ENCODE results near the gene MDM2.
A peak's percentile ranks its signal among the peaks of the same experiment; 100 is the strongest.
"Not testable (repeated sequence)": the region's sequence is repeated elsewhere in the genome, so short reads cannot be mapped to it uniquely, and the experiment has no call there.

MDM2 gene

GRCh38 chr12:68835333-68835908 is 27.4 kb downstream of the MDM2 start:
- no peak for TF ChIP-seq CSRNP3 (CRISPR knock-in tag; IDR thresholded peaks at IDR 0.05)
- ATAC-seq, result peak; percentile 31

GRCh38 chr12:68837215-68837614 is 29.2 kb downstream of the MDM2 start:
- TF ChIP-seq ARNTL (CRISPR knock-in tag; IDR thresholded peaks at IDR 0.05; ENCODE audit: borderline replicate concordance, low read depth) (no peak), POU6F1 (CRISPR knock-in tag; IDR thresholded peaks at IDR 0.05; ENCODE audit: borderline replicate concordance, low read depth) (no peak), CSDC2 (CRISPR knock-in tag; IDR thresholded peaks at IDR 0.05) (no peak), PPARA (CRISPR knock-in tag; IDR thresholded peaks at IDR 0.05; ENCODE audit: borderline replicate concordance) (no peak)
- ATAC-seq, result no peak

GRCh38 chr12:68838046-68838886 is 30.3 kb downstream of the MDM2 start:
- ATAC-seq, result no peak
- TF ChIP-seq CSRNP3 (CRISPR knock-in tag; IDR thresholded peaks at IDR 0.05) (no peak), ZFP30 (CRISPR knock-in tag; IDR thresholded peaks at IDR 0.05) (no peak), ZNF565 (CRISPR knock-in tag; conservative IDR thresholded peaks at IDR 0.05; ENCODE audit: low read depth) (no peak), CREB5 (CRISPR knock-in tag; IDR thresholded peaks at IDR 0.05; ENCODE audit: low read depth) (no peak), ARNTL (CRISPR knock-in tag; IDR thresholded peaks at IDR 0.05; ENCODE audit: borderline replicate concordance, low read depth) (no peak)

GRCh38 chr12:68839183-68840147 is 31.5 kb downstream of the MDM2 start:
- no peak for ATAC-seq
- no peak for TF ChIP-seq TOX (CRISPR knock-in tag; IDR thresholded peaks at IDR 0.05; ENCODE audit: borderline replicate concordance)
- TF ChIP-seq ZNF565 (CRISPR knock-in tag; conservative IDR thresholded peaks at IDR 0.05; ENCODE audit: low read depth), result no peak
- TF ChIP-seq ZC3H10 (CRISPR knock-in tag; IDR thresholded peaks at IDR 0.05), result no peak
- TF ChIP-seq PATZ1 (CRISPR knock-in tag; IDR thresholded peaks at IDR 0.05; ENCODE audit: borderline replicate concordance), result no peak
- TF ChIP-seq ARNTL (CRISPR knock-in tag; IDR thresholded peaks at IDR 0.05; ENCODE audit: borderline replicate concordance, low read depth), result no peak
- TF ChIP-seq RARB (CRISPR knock-in tag; IDR thresholded peaks at IDR 0.05), result no peak
- TF ChIP-seq SNAI2 (CRISPR knock-in tag; IDR thresholded peaks at IDR 0.05), result no peak
- no peak for TF ChIP-seq ESRRG (CRISPR knock-in tag; IDR thresholded peaks at IDR 0.05)
- TF ChIP-seq ZNF70 (CRISPR knock-in tag; IDR thresholded peaks at IDR 0.05), result no peak
- no peak for TF ChIP-seq TSHZ2 (CRISPR knock-in tag; IDR thresholded peaks at IDR 0.05)
- no peak for TF ChIP-seq CREB5 (CRISPR knock-in tag; IDR thresholded peaks at IDR 0.05; ENCODE audit: low read depth)
- no peak for TF ChIP-seq TCF4 (CRISPR knock-in tag; IDR thresholded peaks at IDR 0.05; ENCODE audit: borderline replicate concordance)
- TF ChIP-seq PPARA (CRISPR knock-in tag; IDR thresholded peaks at IDR 0.05; ENCODE audit: borderline replicate concordance), result no peak
- no peak for TF ChIP-seq CSDC2 (CRISPR knock-in tag; IDR thresholded peaks at IDR 0.05)
- TF ChIP-seq ISL1 (CRISPR knock-in tag; IDR thresholded peaks at IDR 0.05), result no peak
- no peak for TF ChIP-seq OSR1 (CRISPR knock-in tag; IDR thresholded peaks at IDR 0.05)

GRCh38 chr12:68841175-68841574 is 33.2 kb downstream of the MDM2 start:
- not testable (repeated sequence) for ATAC-seq
